HepG2 (cell line): ENCODE measurements around the gene NOTUM. TPM values are rescaled to one million over a fixed set of nuclear protein-coding genes. Genes with fewer than 3 reads are reported as not detected.

Experiments
- DBP ChIP-seq: sonication (generic); formaldehyde crosslinking; IDR thresholded peaks from 2 replicates; pipeline ENCODE4 v1.4.0; 2020; ENCODE audit warnings: missing genetic modification reagents; ENCODE audit errors: not compliant biosample characterization
- DMAP1 ChIP-seq: IDR thresholded peaks from 2 replicates; pipeline ENCODE4 v1.6.1; 2016
- FIP1L1 ChIP-seq: fragments of 200-400 bp; formaldehyde crosslinking; IDR thresholded peaks from 2 replicates; pipeline ENCODE4 v1.6.1; 2018; ENCODE audit warnings: low read depth, mild to moderate bottlenecking, low read length, moderate library complexity, borderline replicate concordance; ENCODE audit not compliant: insufficient read depth
- FOXA3 ChIP-seq: IDR thresholded peaks from 2 replicates; pipeline ENCODE4 v1.6.1; 2016; ENCODE audit warnings: missing genetic modification reagents, missing compliant biosample characterization
- FUBP1 ChIP-seq: sonication (generic); formaldehyde crosslinking; IDR thresholded peaks from 2 replicates; pipeline ENCODE4 v1.5.1; 2020; ENCODE audit warnings: missing genetic modification reagents, mild to moderate bottlenecking, borderline replicate concordance
- HIVEP1 ChIP-seq: sonication (generic); formaldehyde crosslinking; IDR thresholded peaks from 2 replicates; pipeline ENCODE4 v1.4.0; 2020; ENCODE audit warnings: mild to moderate bottlenecking, missing genetic modification reagents
- KLF16 ChIP-seq, 2 experiments: sonication (generic) in 1 of 2; formaldehyde crosslinking in 1 of 2; IDR thresholded peaks; 2 replicates each; pipeline versions ENCODE4 v1.6.1 to v1.8.0; 2016 to 2023; ENCODE audit warnings: missing genetic modification reagents in 2 of 2, missing compliant biosample characterization in 1 of 2
- NR2F2 ChIP-seq: IDR thresholded peaks from 2 replicates; pipeline ENCODE4 v1.6.1; 2012; ENCODE audit warnings: low read depth, inconsistent platforms, borderline replicate concordance
- PHF8 ChIP-seq: sonication (generic); formaldehyde crosslinking; IDR thresholded peaks from 2 replicates; pipeline ENCODE4 v1.5.0; 2020; ENCODE audit warnings: missing genetic modification reagents
- REPIN1 ChIP-seq: sonication (generic); formaldehyde crosslinking; IDR thresholded peaks from 2 replicates; pipeline ENCODE4 v1.8.0; 2022; ENCODE audit warnings: missing genetic modification reagents, low read depth, mild to moderate bottlenecking, borderline replicate concordance
- SP1 ChIP-seq, 2 experiments: fragments of 450-650 bp in 1 of 2; sonication (generic) in 1 of 2; formaldehyde crosslinking in 1 of 2; IDR thresholded peaks; 2 replicates each; pipeline versions ENCODE4 v1.4.0 to v1.6.1; 2016 to 2020; ENCODE audit warnings: missing genetic modification reagents in 1 of 2
- WIZ ChIP-seq: sonication (generic); formaldehyde crosslinking; IDR thresholded peaks from 2 replicates; pipeline ENCODE4 v1.5.1; 2020; ENCODE audit warnings: mild to moderate bottlenecking, missing genetic modification reagents
- YEATS2 ChIP-seq: sonication (generic); formaldehyde crosslinking; IDR thresholded peaks from 2 replicates; pipeline ENCODE4 v1.4.0; 2020; ENCODE audit warnings: missing genetic modification reagents, borderline replicate concordance
- ZNF44 ChIP-seq: sonication (generic); formaldehyde crosslinking; IDR thresholded peaks from 2 replicates; pipeline ENCODE4 v1.5.1; 2020; ENCODE audit warnings: mild to moderate bottlenecking, missing genetic modification reagents
- ZNF460 ChIP-seq: sonication (generic); formaldehyde crosslinking; IDR thresholded peaks from 2 replicates; pipeline ENCODE4 v1.5.1; 2020; ENCODE audit warnings: missing genetic modification reagents, mild to moderate bottlenecking, borderline replicate concordance
- ZNF567 ChIP-seq: sonication (generic); formaldehyde crosslinking; IDR thresholded peaks from 2 replicates; pipeline ENCODE4 v1.8.1; 2023; ENCODE audit warnings: mild to moderate bottlenecking, missing genetic modification reagents, borderline replicate concordance
- ZNF572 ChIP-seq: sonication (generic); formaldehyde crosslinking; IDR thresholded peaks from 2 replicates; pipeline ENCODE4 v1.5.1; 2020; ENCODE audit warnings: mild to moderate bottlenecking, missing genetic modification reagents
- polyA plus RNA-seq, 8 experiments: library from polyadenylated mRNA; depleted of rRNA in 3 of 8; stranded (reverse) in 7 of 8; unstranded in 1 of 8; fragments of >200 nt; fragmentation: Illumina TruSeq in 4 of 8; extraction: Trizol in 4 of 8; gene quantifications; 2 replicates each; pipeline versions ENCODE4 v1.2.1 to v1.2.3, GENCODE V29; 2011 to 2016; ENCODE audit warnings: low read depth in 4 of 8, missing spikeins in 1 of 8, mixed read lengths in 1 of 8; ENCODE audit not compliant: insufficient read depth in 1 of 8
- total RNA-seq, 5 experiments: library from RNA; depleted of rRNA; stranded (reverse); fragments of >200 nt; fragmentation: Illumina TruSeq; extraction: Trizol; gene quantifications; 2 replicates each; pipeline ENCODE4 v1.2.3, GENCODE V29; 2016; ENCODE audit warnings: low read depth in 1 of 5
- TF ChIP-seq, protein P1 (sequence below): sonication (generic); formaldehyde crosslinking; IDR thresholded peaks from 2 replicates; pipeline ENCODE4 v1.8.0; 2022; ENCODE audit warnings: mild to moderate bottlenecking, missing genetic modification reagents, borderline replicate concordance
- TF ChIP-seq, protein P2 (sequence below): sonication (generic); formaldehyde crosslinking; IDR thresholded peaks from 2 replicates; pipeline ENCODE4 v1.4.0; 2020; ENCODE audit warnings: mild to moderate bottlenecking, missing genetic modification reagents
- TF ChIP-seq, protein P3 (sequence below): sonication (generic); formaldehyde crosslinking; IDR thresholded peaks from 2 replicates; pipeline ENCODE4 v1.4.0; 2020; ENCODE audit warnings: low read depth, missing genetic modification reagents
- TF ChIP-seq, protein P4 (sequence below): IDR thresholded peaks from 2 replicates; pipeline ENCODE4 v1.6.1; 2012; ENCODE audit warnings: low read depth, low read length, improper control_type of control experiment

The NOTUM gene
- total and polyA plus RNA-seq, 2 of the 13 experiments (the other 11 are each of a cell fraction or from before 2014, with no cell fraction given): 150 to 160 TPM

DNA sequence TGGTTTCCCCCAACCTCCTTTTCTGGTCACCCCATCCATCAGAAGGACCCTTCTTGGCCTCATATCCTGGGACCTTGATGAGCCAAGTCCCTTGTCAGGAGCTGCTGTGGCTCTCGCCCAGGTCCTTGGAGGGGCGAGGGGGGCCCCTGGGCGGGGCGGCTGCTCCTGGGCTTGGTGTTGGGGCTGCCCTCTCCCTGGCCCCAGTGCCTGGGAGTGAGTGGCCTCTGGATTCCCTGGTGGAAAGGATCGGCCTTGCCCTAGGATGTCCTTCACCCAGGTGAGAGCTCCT lies 6.2 kb upstream of the NOTUM start (continued):
- TF ChIP-seq, protein P1, sequence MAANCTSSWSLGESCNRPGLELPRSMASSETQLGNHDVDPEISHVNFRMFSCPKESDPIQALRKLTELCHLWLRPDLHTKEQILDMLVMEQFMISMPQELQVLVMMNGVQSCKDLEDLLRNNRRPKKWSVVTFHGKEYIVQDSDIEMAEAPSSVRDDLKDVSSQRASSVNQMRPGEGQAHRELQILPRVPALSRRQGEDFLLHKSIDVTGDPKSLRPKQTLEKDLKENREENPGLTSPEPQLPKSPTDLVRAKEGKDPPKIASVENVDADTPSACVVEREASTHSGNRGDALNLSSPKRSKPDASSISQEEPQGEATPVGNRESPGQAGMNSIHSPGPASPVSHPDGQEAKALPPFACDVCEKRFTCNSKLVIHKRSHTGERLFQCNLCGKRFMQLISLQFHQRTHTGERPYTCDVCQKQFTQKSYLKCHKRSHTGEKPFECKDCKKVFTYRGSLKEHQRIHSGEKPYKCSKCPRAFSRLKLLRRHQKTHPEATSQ (CRISPR knock-in tag): no peak
- TF ChIP-seq REPIN1 (CRISPR knock-in tag): no peak
- TF ChIP-seq, protein P2, sequence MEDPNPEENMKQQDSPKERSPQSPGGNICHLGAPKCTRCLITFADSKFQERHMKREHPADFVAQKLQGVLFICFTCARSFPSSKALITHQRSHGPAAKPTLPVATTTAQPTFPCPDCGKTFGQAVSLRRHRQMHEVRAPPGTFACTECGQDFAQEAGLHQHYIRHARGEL (CRISPR knock-in tag): no peak
- TF ChIP-seq NR2F2: no peak
- TF ChIP-seq, protein P3, sequence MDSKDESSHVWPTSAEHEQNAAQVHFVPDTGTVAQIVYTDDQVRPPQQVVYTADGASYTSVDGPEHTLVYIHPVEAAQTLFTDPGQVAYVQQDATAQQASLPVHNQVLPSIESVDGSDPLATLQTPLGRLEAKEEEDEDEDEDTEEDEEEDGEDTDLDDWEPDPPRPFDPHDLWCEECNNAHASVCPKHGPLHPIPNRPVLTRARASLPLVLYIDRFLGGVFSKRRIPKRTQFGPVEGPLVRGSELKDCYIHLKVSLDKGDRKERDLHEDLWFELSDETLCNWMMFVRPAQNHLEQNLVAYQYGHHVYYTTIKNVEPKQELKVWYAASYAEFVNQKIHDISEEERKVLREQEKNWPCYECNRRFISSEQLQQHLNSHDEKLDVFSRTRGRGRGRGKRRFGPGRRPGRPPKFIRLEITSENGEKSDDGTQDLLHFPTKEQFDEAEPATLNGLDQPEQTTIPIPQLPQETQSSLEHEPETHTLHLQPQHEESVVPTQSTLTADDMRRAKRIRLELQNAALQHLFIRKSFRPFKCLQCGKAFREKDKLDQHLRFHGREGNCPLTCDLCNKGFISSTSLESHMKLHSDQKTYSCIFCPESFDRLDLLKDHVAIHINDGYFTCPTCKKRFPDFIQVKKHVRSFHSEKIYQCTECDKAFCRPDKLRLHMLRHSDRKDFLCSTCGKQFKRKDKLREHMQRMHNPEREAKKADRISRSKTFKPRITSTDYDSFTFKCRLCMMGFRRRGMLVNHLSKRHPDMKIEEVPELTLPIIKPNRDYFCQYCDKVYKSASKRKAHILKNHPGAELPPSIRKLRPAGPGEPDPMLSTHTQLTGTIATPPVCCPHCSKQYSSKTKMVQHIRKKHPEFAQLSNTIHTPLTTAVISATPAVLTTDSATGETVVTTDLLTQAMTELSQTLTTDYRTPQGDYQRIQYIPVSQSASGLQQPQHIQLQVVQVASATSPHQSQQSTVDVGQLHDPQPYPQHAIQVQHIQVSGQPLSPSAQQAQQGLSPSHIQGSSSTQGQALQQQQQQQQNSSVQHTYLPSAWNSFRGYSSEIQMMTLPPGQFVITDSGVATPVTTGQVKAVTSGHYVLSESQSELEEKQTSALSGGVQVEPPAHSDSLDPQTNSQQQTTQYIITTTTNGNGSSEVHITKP: no peak
- TF ChIP-seq DBP (CRISPR knock-in tag): no peak
- no peak for TF ChIP-seq FIP1L1
- no peak for TF ChIP-seq ZNF567 (CRISPR knock-in tag)
- TF ChIP-seq FOXA3 (CRISPR knock-in tag): no peak
- TF ChIP-seq KLF16 (CRISPR knock-in tag; IDR thresholded peaks at IDR 0.05): no peak
- TF ChIP-seq FUBP1: peak; percentile 1; the same call in 1 of the 2 replicates
- no peak for TF ChIP-seq SP1 (IDR thresholded peaks at IDR 0.05)
- no peak for TF ChIP-seq SP1 (CRISPR knock-in tag; IDR thresholded peaks at IDR 0.05)
- no peak for TF ChIP-seq PHF8
- TF ChIP-seq YEATS2 (CRISPR knock-in tag): no peak
- TF ChIP-seq, protein P4, sequence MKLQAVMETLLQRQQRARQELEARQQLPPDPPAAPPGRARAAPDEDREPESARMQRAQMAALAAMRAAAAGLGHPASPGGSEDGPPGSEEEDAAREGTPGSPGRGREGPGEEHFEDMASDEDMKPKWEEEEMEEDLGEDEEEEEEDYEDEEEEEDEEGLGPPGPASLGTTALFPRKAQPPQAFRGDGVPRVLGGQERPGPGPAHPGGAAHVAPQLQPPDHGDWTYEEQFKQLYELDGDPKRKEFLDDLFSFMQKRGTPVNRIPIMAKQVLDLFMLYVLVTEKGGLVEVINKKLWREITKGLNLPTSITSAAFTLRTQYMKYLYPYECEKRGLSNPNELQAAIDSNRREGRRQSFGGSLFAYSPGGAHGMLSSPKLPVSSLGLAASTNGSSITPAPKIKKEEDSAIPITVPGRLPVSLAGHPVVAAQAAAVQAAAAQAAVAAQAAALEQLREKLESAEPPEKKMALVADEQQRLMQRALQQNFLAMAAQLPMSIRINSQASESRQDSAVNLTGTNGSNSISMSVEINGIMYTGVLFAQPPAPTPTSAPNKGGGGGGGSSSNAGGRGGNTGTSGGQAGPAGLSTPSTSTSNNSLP: no peak
- no peak for TF ChIP-seq WIZ (CRISPR knock-in tag)
- no peak; the same call in 1 of the 2 replicates for TF ChIP-seq ZNF572 (CRISPR knock-in tag)
- peak; percentile 11; the same call in 1 of the 2 replicates for TF ChIP-seq DMAP1
- TF ChIP-seq HIVEP1 (CRISPR knock-in tag): 0 out of 2 replicates have a peak, but pooled peaks have one; percentile 5
- TF ChIP-seq ZNF44 (CRISPR knock-in tag): no peak
- TF ChIP-seq ZNF460 (CRISPR knock-in tag): no peak
